Stimulated activated naive CD8-positive, alpha-beta T cell treated with anti-CD3 and anti-CD28 coated beads, Interleukin-15, Interleukin-2, amounts not matched to agents 100 ng/mL and 50 ng/mL, for 24 hours (primary cell): ENCODE measurements around the gene SLCO1C1.

Experiments used
- H3K27ac Mint-ChIP-seq: one replicate; pipeline ENCODE4 v1.8.0; 2021; ENCODE audit warnings: mild to moderate bottlenecking, mixed read lengths
- H3K27me3 Mint-ChIP-seq: one replicate; pipeline ENCODE4 v1.8.0; 2021; ENCODE audit warnings: mixed read lengths
- H3K36me3 Mint-ChIP-seq: one replicate; pipeline ENCODE4 v1.8.0; 2021; ENCODE audit warnings: low read depth, mixed read lengths
- H3K4me1 Mint-ChIP-seq: one replicate; pipeline ENCODE4 v1.8.0; 2021; ENCODE audit warnings: low read depth, mixed read lengths
- H3K4me3 Mint-ChIP-seq: one replicate; pipeline ENCODE4 v1.8.0; 2021; ENCODE audit warnings: mild to moderate bottlenecking, mixed read lengths
- H3K9me3 Mint-ChIP-seq: one replicate; pipeline ENCODE4 v1.8.0; 2021; ENCODE audit warnings: mixed read lengths

SLCO1C1 gene

GRCh38 chr12:20695232-20695631, at the start of gene SLCO1C1:
TSS of gene SLCO1C1 (plus strand) at chr12:20695332. CDS start at chr12:20699577, 4,245 bp downstream.
- H3K27ac Mint-ChIP-seq: no peak within 1 kb of the TSS
- no peak within 1 kb of the TSS for H3K4me3 Mint-ChIP-seq
- H3K9me3 Mint-ChIP-seq: no peaks in the 10 kb centered on the region
- no peaks in the 10 kb centered on the region for H3K4me1 Mint-ChIP-seq
- H3K36me3 Mint-ChIP-seq: no peaks in the 10 kb centered on the region
- no peaks in the 10 kb centered on the region for H3K27me3 Mint-ChIP-seq

- Mint-ChIP-seq H3K27me3 (no peaks in the 10 kb centered on the region), H3K27ac (no peak overlapping the region), H3K9me3 (peaks cover 3% of the 10 kb centered on the region), H3K4me3 (no peak overlapping the region), H3K4me1 (no peaks in the 10 kb centered on the region), H3K36me3 (no peaks in the 10 kb centered on the region)
Observed at GRCh38 chr12:20646239-20646827, 48.8 kb upstream of the SLCO1C1 start.

- Mint-ChIP-seq H3K4me3 (no peak overlapping the region), H3K27me3 (no peaks in the 10 kb centered on the region), H3K9me3 (peaks cover 4% of the 10 kb centered on the region), H3K27ac (no peak overlapping the region), H3K4me1 (no peaks in the 10 kb centered on the region), H3K36me3 (no peaks in the 10 kb centered on the region)
Observed at GRCh38 chr12:20653871-20654270, 41.3 kb upstream of the SLCO1C1 start.

- H3K4me1 Mint-ChIP-seq: no peaks in the 10 kb centered on the region
- H3K27me3 Mint-ChIP-seq: no peaks in the 10 kb centered on the region
- no peak overlapping the region for H3K4me3 Mint-ChIP-seq
- H3K9me3 Mint-ChIP-seq: peaks cover 13% of the 10 kb centered on the region
- H3K27ac Mint-ChIP-seq: no peak overlapping the region
- no peaks in the 10 kb centered on the region for H3K36me3 Mint-ChIP-seq
Observed at GRCh38 chr12:20656600-20656999, 38.5 kb upstream of the SLCO1C1 start.

GRCh38 chr12:20657496-20657895, 37.6 kb upstream of the SLCO1C1 start:
- peaks cover 13% of the 10 kb centered on the region for H3K9me3 Mint-ChIP-seq
- H3K4me3 Mint-ChIP-seq: no peak overlapping the region
- H3K27me3 Mint-ChIP-seq: no peaks in the 10 kb centered on the region
- H3K27ac Mint-ChIP-seq: no peak overlapping the region
- H3K4me1 Mint-ChIP-seq: no peaks in the 10 kb centered on the region
- H3K36me3 Mint-ChIP-seq: no peaks in the 10 kb centered on the region

- Mint-ChIP-seq H3K4me1 (no peaks in the 10 kb centered on the region), H3K27ac (no peak overlapping the region), H3K27me3 (no peaks in the 10 kb centered on the region), H3K9me3 (peaks cover 6% of the 10 kb centered on the region), H3K4me3 (no peak overlapping the region), H3K36me3 (no peaks in the 10 kb centered on the region)
Observed at GRCh38 chr12:20681334-20681733, 13.8 kb upstream of the SLCO1C1 start.

DNA sequence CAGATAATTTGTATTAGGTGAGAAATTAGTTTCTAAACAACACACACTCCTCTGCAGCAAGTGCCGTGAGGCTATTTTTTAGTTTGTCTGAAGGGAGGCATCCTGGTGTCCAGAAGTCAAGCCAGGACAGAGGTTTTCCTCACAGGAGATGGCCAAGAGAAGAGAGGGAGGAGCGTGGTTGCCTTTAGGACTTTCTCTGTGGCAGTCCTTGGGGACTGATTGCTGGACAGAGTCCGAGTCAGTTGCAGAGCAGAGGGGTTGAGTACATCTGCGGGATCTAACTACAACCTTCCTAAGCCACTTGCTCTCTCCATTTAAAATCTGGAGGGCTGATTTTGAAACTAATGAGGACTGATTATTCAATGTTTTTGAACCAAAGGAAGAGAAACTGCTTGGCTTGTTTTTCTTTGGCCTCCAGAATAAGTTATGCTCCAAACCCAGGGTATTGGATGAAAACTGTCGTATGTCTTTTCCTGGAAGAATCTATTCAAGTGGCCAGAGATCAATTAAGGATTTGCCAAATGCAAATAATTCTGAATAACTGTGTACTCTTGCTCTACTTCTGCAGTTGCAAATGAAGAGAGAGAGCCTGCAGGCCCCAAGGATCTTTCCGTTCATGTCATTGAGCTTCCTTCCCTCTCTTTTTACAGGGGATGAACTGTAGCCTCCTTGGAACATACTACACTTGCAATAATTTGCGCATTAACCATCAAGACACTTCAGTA, 1.2 kb downstream of the SLCO1C1 start:
- peaks cover 4% of the 10 kb centered on the region for H3K9me3 Mint-ChIP-seq
- no peaks in the 10 kb centered on the region for H3K4me1 Mint-ChIP-seq
- H3K27me3 Mint-ChIP-seq: no peaks in the 10 kb centered on the region
- H3K36me3 Mint-ChIP-seq: no peaks in the 10 kb centered on the region
- no peak overlapping the region for H3K4me3 Mint-ChIP-seq
- no peak overlapping the region for H3K27ac Mint-ChIP-seq

DNA sequence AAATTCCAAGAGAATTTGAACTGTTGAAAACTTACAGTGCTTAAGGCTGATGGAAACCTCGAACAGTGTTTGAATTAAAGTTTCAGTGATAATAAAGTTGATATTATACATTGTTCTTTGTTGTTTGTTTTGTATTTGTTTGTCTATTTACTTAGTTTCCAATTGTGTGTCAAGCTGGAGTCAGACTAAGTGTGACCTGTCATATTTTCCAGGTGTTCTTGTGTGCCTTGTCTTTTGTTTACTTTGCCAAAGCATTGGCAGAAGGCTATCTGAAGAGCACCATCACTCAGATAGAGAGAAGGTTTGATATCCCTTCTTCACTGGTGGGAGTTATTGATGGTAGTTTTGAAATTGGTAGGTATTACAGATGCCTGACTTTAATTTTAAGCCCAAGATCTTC, 6.0 kb downstream of the SLCO1C1 start:
- H3K27me3 Mint-ChIP-seq: no peaks in the 10 kb centered on the region
- no peak overlapping the region for H3K4me3 Mint-ChIP-seq
- H3K27ac Mint-ChIP-seq: no peak overlapping the region
- H3K36me3 Mint-ChIP-seq: no peaks in the 10 kb centered on the region
- H3K9me3 Mint-ChIP-seq: peaks cover 4% of the 10 kb centered on the region
- no peaks in the 10 kb centered on the region for H3K4me1 Mint-ChIP-seq

DNA sequence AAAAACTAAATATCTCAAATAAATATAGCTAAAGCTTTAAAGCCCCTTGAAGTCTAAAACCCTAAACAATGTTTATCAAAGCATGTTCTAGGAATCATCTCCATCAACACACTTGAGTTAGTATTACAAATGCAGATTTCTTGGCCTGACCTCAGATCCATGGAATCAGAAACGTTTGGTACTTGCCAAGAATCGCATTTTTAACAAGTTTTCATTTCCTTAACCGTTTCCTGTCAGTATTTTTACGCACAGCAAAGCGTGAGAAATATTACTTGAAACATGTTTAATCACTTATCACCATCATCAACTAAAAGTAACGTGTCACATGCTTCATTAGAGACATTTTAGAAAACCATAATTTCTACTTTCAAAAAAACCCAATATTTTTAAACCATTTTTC, 9.7 kb downstream of the SLCO1C1 start:
- Mint-ChIP-seq H3K36me3 (no peaks in the 10 kb centered on the region), H3K4me3 (no peak overlapping the region), H3K9me3 (peaks cover 4% of the 10 kb centered on the region), H3K27me3 (no peaks in the 10 kb centered on the region), H3K4me1 (no peaks in the 10 kb centered on the region), H3K27ac (no peak overlapping the region)

GRCh38 chr12:20711846-20712245, 16.7 kb downstream of the SLCO1C1 start:
- Mint-ChIP-seq H3K27ac (no peak overlapping the region), H3K4me1 (no peaks in the 10 kb centered on the region), H3K9me3 (no peaks in the 10 kb centered on the region), H3K36me3 (no peaks in the 10 kb centered on the region), H3K27me3 (no peaks in the 10 kb centered on the region), H3K4me3 (no peak overlapping the region)

GRCh38 chr12:20716037-20716436, 20.9 kb downstream of the SLCO1C1 start:
- Mint-ChIP-seq H3K27me3 (no peaks in the 10 kb centered on the region), H3K36me3 (no peaks in the 10 kb centered on the region), H3K27ac (no peak overlapping the region), H3K4me1 (no peaks in the 10 kb centered on the region), H3K9me3 (peaks cover 4% of the 10 kb centered on the region), H3K4me3 (no peak overlapping the region)

DNA sequence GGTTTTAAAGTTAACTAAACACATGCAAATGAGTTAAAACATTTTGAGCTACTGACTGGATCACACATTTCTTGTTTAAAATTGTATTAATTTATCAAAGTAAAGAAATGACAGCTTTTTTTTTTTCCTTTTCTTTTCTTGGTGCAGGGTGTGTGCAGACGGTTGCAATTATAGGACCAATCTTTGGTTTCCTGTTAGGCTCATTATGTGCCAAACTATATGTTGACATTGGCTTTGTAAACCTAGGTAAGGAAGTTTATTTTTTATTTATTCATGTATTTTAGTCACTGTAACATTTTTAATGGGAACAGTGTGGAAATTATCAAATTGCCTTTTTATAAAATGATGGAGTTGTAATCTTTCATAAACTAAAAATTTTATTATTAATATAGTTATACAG, 21.9 kb downstream of the SLCO1C1 start:
- Mint-ChIP-seq H3K4me1 (no peaks in the 10 kb centered on the region), H3K36me3 (no peaks in the 10 kb centered on the region), H3K9me3 (peaks cover 4% of the 10 kb centered on the region), H3K27me3 (no peaks in the 10 kb centered on the region), H3K4me3 (no peak overlapping the region), H3K27ac (no peak overlapping the region)

- Mint-ChIP-seq H3K4me3 (no peak overlapping the region), H3K9me3 (peaks cover 4% of the 10 kb centered on the region), H3K27ac (no peak overlapping the region), H3K4me1 (no peaks in the 10 kb centered on the region), H3K27me3 (no peaks in the 10 kb centered on the region), H3K36me3 (no peaks in the 10 kb centered on the region)
Observed at GRCh38 chr12:20718294-20718693, 23.2 kb downstream of the SLCO1C1 start.

- Mint-ChIP-seq H3K4me1 (no peaks in the 10 kb centered on the region), H3K27me3 (no peaks in the 10 kb centered on the region), H3K27ac (no peak overlapping the region), H3K36me3 (no peaks in the 10 kb centered on the region), H3K9me3 (peaks cover 4% of the 10 kb centered on the region), H3K4me3 (no peak overlapping the region)
Observed at GRCh38 chr12:20722142-20722541, 27.0 kb downstream of the SLCO1C1 start.

- Mint-ChIP-seq H3K4me1 (no peaks in the 10 kb centered on the region), H3K9me3 (no peaks in the 10 kb centered on the region), H3K27me3 (no peaks in the 10 kb centered on the region), H3K27ac (no peak overlapping the region), H3K36me3 (no peaks in the 10 kb centered on the region), H3K4me3 (no peak overlapping the region)
Observed at GRCh38 chr12:20731274-20731673, 36.1 kb downstream of the SLCO1C1 start.

DNA sequence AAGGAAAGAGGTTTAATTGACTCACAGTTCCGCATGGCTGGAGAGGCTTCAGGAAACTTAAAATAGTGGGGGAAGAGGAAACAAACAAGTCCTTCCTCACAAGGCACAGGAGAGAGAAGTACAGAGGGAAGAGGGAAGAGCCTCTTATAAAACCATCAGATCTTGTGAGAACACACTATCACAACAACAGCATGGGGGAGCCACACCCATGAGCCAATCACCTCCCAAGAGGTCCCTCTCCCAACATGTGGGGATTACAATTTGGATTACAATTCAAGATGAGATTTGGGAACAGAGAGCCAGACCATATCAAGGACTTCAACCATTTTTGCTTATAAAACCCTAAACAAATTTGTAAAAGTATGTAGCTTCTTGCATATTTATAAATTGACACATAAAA, 45.8 kb downstream of the SLCO1C1 start:
- H3K27ac Mint-ChIP-seq: no peak overlapping the region
- H3K4me1 Mint-ChIP-seq: no peaks in the 10 kb centered on the region
- H3K4me3 Mint-ChIP-seq: no peak overlapping the region
- no peaks in the 10 kb centered on the region for H3K27me3 Mint-ChIP-seq
- no peaks in the 10 kb centered on the region for H3K9me3 Mint-ChIP-seq
- H3K36me3 Mint-ChIP-seq: no peaks in the 10 kb centered on the region
